Peyer's patch (tissue), 4 donors: ENCODE results near the gene ZBTB6.

ENCODE experiments used
- CTCF ChIP-seq, 6 experiments: fragments of 450-650 bp in 4 of 6; fragments of 200-600 bp in 2 of 6; sonication (generic) in 1 of 6; IDR thresholded peaks; one replicate each; pipeline ENCODE4 v1.5.1; 2017 to 2019; ENCODE audit warnings: antibody characterized with exemption in 6 of 6, mild to moderate bottlenecking in 3 of 6, moderate library complexity in 1 of 6
- POLR2A ChIP-seq, 2 donors: fragments of 450-650 bp; IDR thresholded peaks; one replicate each; pipeline ENCODE4 v1.5.1; 2017; ENCODE audit warnings: antibody characterized with exemption in 2 of 2, mild to moderate bottlenecking in 2 of 2, moderate library complexity in 2 of 2

- no peak for TF ChIP-seq CTCF (IDR thresholded peaks at IDR 0.05)
- no peak for TF ChIP-seq POLR2A (IDR thresholded peaks at IDR 0.05)
Observed at GRCh38 chr9:122860319-122861142, 52.6 kb downstream of the ZBTB6 start.
